T-helper 17 cell (primary cell): Measurements from ENCODE around the gene KCNJ18. TPM values are rescaled to one million over a fixed set of nuclear protein-coding genes. Genes with fewer than 3 reads are reported as not detected.
"Not testable (repeated sequence)": the region's sequence is repeated elsewhere in the genome, so short reads cannot be mapped to it uniquely, and the experiment has no call there.

Experiments used
- ATAC-seq: fragments of 150-1000 bp; cut with Tn5 transposase; 2 replicates; pipeline ENCODE4 v1.10.0; 2021; ENCODE audit warnings: mild to moderate bottlenecking, moderate library complexity
- DNase-seq, 3 donors: peaks; one replicate each; pipeline versions ENCODE4 v3.0.0 to v3.0.0-alpha.2; 2020 to 2021
- H3K9me3 ChIP-seq: one replicate; pipeline ENCODE4 v1.7.0; 2013; ENCODE audit warnings: low read length, mild to moderate bottlenecking; ENCODE audit not compliant: control insufficient read depth, poor library complexity, severe bottlenecking
- H3K27ac Mint-ChIP-seq: one replicate; pipeline ENCODE4 v1.8.0; 2022; ENCODE audit warnings: mild to moderate bottlenecking, moderate library complexity, mixed read lengths
- H3K27me3 Mint-ChIP-seq: one replicate; pipeline ENCODE4 v1.8.0; 2022; ENCODE audit warnings: mixed read lengths
- H3K36me3 Mint-ChIP-seq: one replicate; pipeline ENCODE4 v1.8.0; 2022; ENCODE audit warnings: low read depth, mixed read lengths
- H3K4me1 Mint-ChIP-seq: one replicate; pipeline ENCODE4 v1.8.0; 2022; ENCODE audit warnings: mild to moderate bottlenecking, mixed read lengths
- H3K4me3 Mint-ChIP-seq: one replicate; pipeline ENCODE4 v1.8.0; 2022; ENCODE audit warnings: mild to moderate bottlenecking, moderate library complexity, mixed read lengths
- total RNA-seq, 4 donors: library from RNA in 2 of 4; stranded (reverse) in 2 of 4; gene quantifications; one replicate each; pipeline ENCODE4 v1.2.3 and lab custom pipeline; 2022 to 2026

The KCNJ18 gene
- total RNA-seq = not detected
- 0 reads per million in 2 donors for total RNA-seq (lab: John Stamatoyannopoulos, UW)

- H3K36me3 Mint-ChIP-seq, H3K4me1 Mint-ChIP-seq, ATAC-seq, H3K27ac Mint-ChIP-seq, H3K4me3 Mint-ChIP-seq, H3K27me3 Mint-ChIP-seq, DNase-seq, H3K9me3 ChIP-seq: not testable (repeated sequence)
These were observed at the start of gene KCNJ18 for GRCh38 chr17:21691883-21692703. TSS of gene KCNJ18 (plus strand) at chr17:21692523. CDS start at chr17:21702787, 10,264 bp downstream.

GRCh38 chr17:21648125-21648524 is 44.2 kb upstream of the KCNJ18 start:
- H3K4me1 Mint-ChIP-seq, H3K9me3 ChIP-seq, H3K4me3 Mint-ChIP-seq, H3K36me3 Mint-ChIP-seq, H3K27ac Mint-ChIP-seq, DNase-seq, ATAC-seq, H3K27me3 Mint-ChIP-seq: not testable (repeated sequence)

- H3K9me3 ChIP-seq, DNase-seq, H3K27ac Mint-ChIP-seq, H3K4me3 Mint-ChIP-seq, H3K27me3 Mint-ChIP-seq, H3K36me3 Mint-ChIP-seq, ATAC-seq, H3K4me1 Mint-ChIP-seq: not testable (repeated sequence)
These were observed 42.3 kb upstream of the KCNJ18 start for GRCh38 chr17:21650043-21650442.

GRCh38 chr17:21652049-21652448 is 40.3 kb upstream of the KCNJ18 start:
- not testable (repeated sequence) for H3K27ac Mint-ChIP-seq, H3K36me3 Mint-ChIP-seq, H3K4me3 Mint-ChIP-seq, H3K27me3 Mint-ChIP-seq, H3K4me1 Mint-ChIP-seq, DNase-seq, H3K9me3 ChIP-seq, ATAC-seq

- not testable (repeated sequence) for H3K36me3 Mint-ChIP-seq, H3K4me3 Mint-ChIP-seq, H3K9me3 ChIP-seq, ATAC-seq, H3K27ac Mint-ChIP-seq, H3K27me3 Mint-ChIP-seq, DNase-seq, H3K4me1 Mint-ChIP-seq
These were observed 39.1 kb upstream of the KCNJ18 start for GRCh38 chr17:21653211-21653610.

- H3K36me3 Mint-ChIP-seq, H3K4me1 Mint-ChIP-seq, H3K27me3 Mint-ChIP-seq, H3K27ac Mint-ChIP-seq, ATAC-seq, H3K4me3 Mint-ChIP-seq, H3K9me3 ChIP-seq, DNase-seq: not testable (repeated sequence)
These were observed 35.6 kb upstream of the KCNJ18 start for GRCh38 chr17:21656518-21657309.

GRCh38 chr17:21659635-21660034 is 32.7 kb upstream of the KCNJ18 start:
- not testable (repeated sequence) for H3K27ac Mint-ChIP-seq, H3K4me1 Mint-ChIP-seq, H3K27me3 Mint-ChIP-seq, H3K4me3 Mint-ChIP-seq, H3K36me3 Mint-ChIP-seq, ATAC-seq, DNase-seq, H3K9me3 ChIP-seq

- H3K36me3 Mint-ChIP-seq, H3K4me1 Mint-ChIP-seq, H3K9me3 ChIP-seq, ATAC-seq, H3K27ac Mint-ChIP-seq, H3K4me3 Mint-ChIP-seq, DNase-seq, H3K27me3 Mint-ChIP-seq: not testable (repeated sequence)
These were observed 30.9 kb upstream of the KCNJ18 start for GRCh38 chr17:21661455-21661854.

- not testable (repeated sequence) for H3K36me3 Mint-ChIP-seq, H3K4me3 Mint-ChIP-seq, H3K27ac Mint-ChIP-seq, H3K27me3 Mint-ChIP-seq, H3K4me1 Mint-ChIP-seq, DNase-seq, H3K9me3 ChIP-seq, ATAC-seq
These were observed 29.2 kb upstream of the KCNJ18 start for GRCh38 chr17:21663166-21663565.

- H3K9me3 ChIP-seq, H3K4me1 Mint-ChIP-seq, DNase-seq, H3K27ac Mint-ChIP-seq, H3K27me3 Mint-ChIP-seq, H3K4me3 Mint-ChIP-seq, ATAC-seq, H3K36me3 Mint-ChIP-seq: not testable (repeated sequence)
These were observed 28.5 kb upstream of the KCNJ18 start for GRCh38 chr17:21663614-21664474.

GRCh38 chr17:21665171-21665570 is 27.2 kb upstream of the KCNJ18 start:
- not testable (repeated sequence) for H3K27ac Mint-ChIP-seq, H3K4me1 Mint-ChIP-seq, H3K36me3 Mint-ChIP-seq, ATAC-seq, H3K27me3 Mint-ChIP-seq, DNase-seq, H3K9me3 ChIP-seq, H3K4me3 Mint-ChIP-seq

- H3K27ac Mint-ChIP-seq, DNase-seq, H3K27me3 Mint-ChIP-seq, H3K9me3 ChIP-seq, ATAC-seq, H3K4me3 Mint-ChIP-seq, H3K36me3 Mint-ChIP-seq, H3K4me1 Mint-ChIP-seq: not testable (repeated sequence)
These were observed 26.3 kb upstream of the KCNJ18 start for GRCh38 chr17:21665935-21666493.
